ENCODE measurements around the gene ITLN1.

Gene ITLN1

GRCh38 chr1:160838888-160839287 is 46.1 kb downstream of the ITLN1 start:
- ChIA-PET CTCF (interaction anchor here (0.7 to 21.0 kb wide), 6 partner anchors 17 to 114 kb away, joined by 3 to 385 read pairs (median 48); partner anchors contain the start of genes CD244, ITLN1 and ITLN2), POLR2A (interaction anchor here (2.8 kb wide), 1 partner anchor 24 kb away, joined by 17 read pairs; the partner anchor contains the start of gene CD244)
- Histone ChIP-seq H3K27me3 (replicated peaks in 2 of 5; ENCODE audit: control insufficient read depth in 4 of 5, insufficient read depth in 5 of 5, low read length in 4 of 5) (no peaks in the 10 kb centered on the region), H3K27ac (ENCODE audit: insufficient read depth in 1 of 2, low read depth in 1 of 2, low read length in 2 of 2, poor library complexity in 1 of 2, severe bottlenecking in 2 of 2) (peak overlapping the region; percentile 65 to 80), H3K9me3 (ENCODE audit: control extremely low read depth in 1 of 5, control insufficient read depth in 4 of 5, insufficient read depth in 2 of 5, low read depth in 1 of 5, low read length in 4 of 5) (no peaks in the 10 kb centered on the region), H3K4me1 (ENCODE audit: control extremely low read depth in 1 of 4, control insufficient read depth in 4 of 4, insufficient read depth in 4 of 4, low read length in 3 of 4) (peaks cover 50 to 89% (median 84%) of the 10 kb centered on the region in 4 experiments), H3K36me3 (ENCODE audit: control insufficient read depth in 4 of 4, insufficient read depth in 4 of 4, low read length in 3 of 4) (peaks cover 9 to 44% (median 20%) of the 10 kb centered on the region in 4 experiments), H3K4me3 (ENCODE audit: control insufficient read depth in 1 of 7, extremely low read depth in 1 of 7, insufficient read depth in 4 of 7, low read depth in 2 of 7, low read length in 6 of 7) (no peak overlapping the region)
- no peak for DNase-seq
- 47% methylated on average over 7 of the region's 7 CpGs for WGBS (ENCODE audit: insufficient coverage)

- peak; percentile 94 to 99 (median 98) for DNase-seq
- ChIA-PET CTCF (interaction anchor here (0.8 to 21.0 kb wide), 17 partner anchors 14 to 163 kb away, joined by 3 to 385 read pairs (median 4); partner anchors contain the start of genes CD244, ITLN1 and ITLN2), POLR2A (interaction anchor here (0.6 to 2.8 kb wide), 3 partner anchors 18 to 50 kb away, joined by 3 to 17 read pairs (median 7); partner anchors contain the start of gene CD244)
- peaks cover 38 to 77% (median 72%) of the 10 kb centered on the region in 4 experiments for H3K4me1 ChIP-seq (ENCODE audit: control extremely low read depth in 1 of 4, control insufficient read depth in 4 of 4, insufficient read depth in 4 of 4, low read length in 3 of 4)
- WGBS (ENCODE audit: insufficient coverage): 0% methylated on average over 7 of the region's 9 CpGs
- no peaks in the 10 kb centered on the region for H3K9me3 ChIP-seq (ENCODE audit: control extremely low read depth in 1 of 5, control insufficient read depth in 4 of 5, insufficient read depth in 2 of 5, low read depth in 1 of 5, low read length in 4 of 5)
- H3K27ac ChIP-seq (ENCODE audit: insufficient read depth in 1 of 2, low read depth in 1 of 2, low read length in 2 of 2, poor library complexity in 1 of 2, severe bottlenecking in 2 of 2): peak overlapping the region; percentile 65 to 80
- peak overlapping the region in 3 of 7 experiments; percentile 32 to 40 (median 37) for H3K4me3 ChIP-seq (ENCODE audit: control insufficient read depth in 1 of 7, extremely low read depth in 1 of 7, insufficient read depth in 4 of 7, low read depth in 2 of 7, low read length in 6 of 7)
- H3K27me3 ChIP-seq (replicated peaks in 2 of 5; ENCODE audit: control insufficient read depth in 4 of 5, insufficient read depth in 5 of 5, low read length in 4 of 5): no peaks in the 10 kb centered on the region
- H3K36me3 ChIP-seq (ENCODE audit: control insufficient read depth in 4 of 4, insufficient read depth in 4 of 4, low read length in 3 of 4): peaks cover 12 to 56% (median 29%) of the 10 kb centered on the region in 4 experiments
These were observed 47.3 kb downstream of the ITLN1 start for GRCh38 chr1:160837558-160838205.

- no CpG with 5 or more reads among the region's 4 CpGs for WGBS (ENCODE audit: insufficient coverage)
- CTCF ChIA-PET: interaction anchor here (0.7 to 21.0 kb wide), 20 partner anchors 14 to 162 kb away, joined by 3 to 385 read pairs (median 4); partner anchors contain the start of genes CD244, ITLN1 and ITLN2
- Histone ChIP-seq H3K4me3 (ENCODE audit: control insufficient read depth in 1 of 7, extremely low read depth in 1 of 7, insufficient read depth in 4 of 7, low read depth in 2 of 7, low read length in 6 of 7) (peak overlapping the region in 2 of 7 experiments; percentile 6 to 10), H3K9me3 (ENCODE audit: control extremely low read depth in 1 of 5, control insufficient read depth in 4 of 5, insufficient read depth in 2 of 5, low read depth in 1 of 5, low read length in 4 of 5) (no peaks in the 10 kb centered on the region), H3K36me3 (ENCODE audit: control insufficient read depth in 4 of 4, insufficient read depth in 4 of 4, low read length in 3 of 4) (peaks cover 16 to 62% (median 33%) of the 10 kb centered on the region in 4 experiments), H3K4me1 (ENCODE audit: control extremely low read depth in 1 of 4, control insufficient read depth in 4 of 4, insufficient read depth in 4 of 4, low read length in 3 of 4) (peaks cover 32 to 71% (median 66%) of the 10 kb centered on the region in 4 experiments), H3K27me3 (replicated peaks in 2 of 5; ENCODE audit: control insufficient read depth in 4 of 5, insufficient read depth in 5 of 5, low read length in 4 of 5) (no peaks in the 10 kb centered on the region), H3K27ac (ENCODE audit: insufficient read depth in 1 of 2, low read depth in 1 of 2, low read length in 2 of 2, poor library complexity in 1 of 2, severe bottlenecking in 2 of 2) (peak overlapping the region; percentile 65 to 69)
- POLR2A ChIA-PET: interaction anchor here (0.6 to 2.8 kb wide), 3 partner anchors 18 to 50 kb away, joined by 3 to 17 read pairs (median 7); partner anchors contain the start of gene CD244
- peak in 1 of 3 donors; percentile 7 for DNase-seq
These were observed 47.9 kb downstream of the ITLN1 start for GRCh38 chr1:160836981-160837557.

GRCh38 chr1:160836561-160836960 is 48.4 kb downstream of the ITLN1 start:
- Histone ChIP-seq H3K4me1 (ENCODE audit: control extremely low read depth in 1 of 4, control insufficient read depth in 4 of 4, insufficient read depth in 4 of 4, low read length in 3 of 4) (peaks cover 32 to 66% (median 61%) of the 10 kb centered on the region in 4 experiments), H3K36me3 (ENCODE audit: control insufficient read depth in 4 of 4, insufficient read depth in 4 of 4, low read length in 3 of 4) (peaks cover 15 to 62% (median 32%) of the 10 kb centered on the region in 4 experiments), H3K27ac (ENCODE audit: insufficient read depth in 1 of 2, low read depth in 1 of 2, low read length in 2 of 2, poor library complexity in 1 of 2, severe bottlenecking in 2 of 2) (peak overlapping the region; percentile 1 to 69), H3K9me3 (ENCODE audit: control extremely low read depth in 1 of 5, control insufficient read depth in 4 of 5, insufficient read depth in 2 of 5, low read depth in 1 of 5, low read length in 4 of 5) (no peaks in the 10 kb centered on the region), H3K4me3 (ENCODE audit: control insufficient read depth in 1 of 7, extremely low read depth in 1 of 7, insufficient read depth in 4 of 7, low read depth in 2 of 7, low read length in 6 of 7) (peak overlapping the region in 2 of 7 experiments; percentile 6 to 10), H3K27me3 (replicated peaks in 2 of 5; ENCODE audit: control insufficient read depth in 4 of 5, insufficient read depth in 5 of 5, low read length in 4 of 5) (no peaks in the 10 kb centered on the region)
- POLR2A ChIA-PET: interaction anchor here (1.5 to 2.8 kb wide), 3 partner anchors 19 to 115 kb away, joined by 3 to 17 read pairs (median 7); partner anchors contain the start of gene CD244
- no peak for DNase-seq
- CTCF ChIA-PET: interaction anchor here (0.7 to 21.0 kb wide), 18 partner anchors 13 to 162 kb away, joined by 3 to 385 read pairs (median 4); partner anchors contain the start of genes CD244, ITLN1 and ITLN2
- 11% methylated on average over 2 of the region's 3 CpGs for WGBS (ENCODE audit: insufficient coverage)

- peaks cover 32 to 58% (median 53%) of the 10 kb centered on the region in 4 experiments for H3K4me1 ChIP-seq (ENCODE audit: control extremely low read depth in 1 of 4, control insufficient read depth in 4 of 4, insufficient read depth in 4 of 4, low read length in 3 of 4)
- 7% methylated on average over 3 of the region's 3 CpGs for WGBS (ENCODE audit: insufficient coverage)
- DNase-seq: peak; percentile 33 to 78 (median 69)
- ChIA-PET CTCF (interaction anchor here (0.6 to 21.0 kb wide), 20 partner anchors 20 to 235 kb away, joined by 3 to 385 read pairs (median 4); partner anchors contain the start of genes CD244, ITLN1 and ITLN2), POLR2A (interaction anchor here (0.6 to 1.5 kb wide), 2 partner anchors 116 to 118 kb away, joined by 3 read pairs; no protein-coding TSS in a partner anchor)
- H3K27ac ChIP-seq (ENCODE audit: insufficient read depth in 1 of 2, low read depth in 1 of 2, low read length in 2 of 2, poor library complexity in 1 of 2, severe bottlenecking in 2 of 2): peak overlapping the region; percentile 1 to 40
- H3K36me3 ChIP-seq (ENCODE audit: control insufficient read depth in 4 of 4, insufficient read depth in 4 of 4, low read length in 3 of 4): peaks cover 14 to 62% (median 29%) of the 10 kb centered on the region in 4 experiments
- H3K27me3 ChIP-seq (replicated peaks in 2 of 5; ENCODE audit: control insufficient read depth in 4 of 5, insufficient read depth in 5 of 5, low read length in 4 of 5): no peaks in the 10 kb centered on the region
- H3K4me3 ChIP-seq (ENCODE audit: control insufficient read depth in 1 of 7, extremely low read depth in 1 of 7, insufficient read depth in 4 of 7, low read depth in 2 of 7, low read length in 6 of 7): no peak overlapping the region
- no peaks in the 10 kb centered on the region for H3K9me3 ChIP-seq (ENCODE audit: control extremely low read depth in 1 of 5, control insufficient read depth in 4 of 5, insufficient read depth in 2 of 5, low read depth in 1 of 5, low read length in 4 of 5)
These were observed 49.2 kb downstream of the ITLN1 start for GRCh38 chr1:160835751-160836150.

GRCh38 chr1:160834945-160835565 is 49.9 kb downstream of the ITLN1 start:
- ChIA-PET POLR2A (interaction anchor here (0.6 to 1.5 kb wide), 2 partner anchors 117 to 119 kb away, joined by 3 read pairs; no protein-coding TSS in a partner anchor), CTCF (interaction anchor here (0.6 to 21.0 kb wide), 22 partner anchors 21 to 236 kb away, joined by 3 to 385 read pairs (median 4); partner anchors contain the start of genes CD244, ITLN1 and ITLN2)
- no peaks in the 10 kb centered on the region for H3K27me3 ChIP-seq (replicated peaks in 2 of 5; ENCODE audit: control insufficient read depth in 4 of 5, insufficient read depth in 5 of 5, low read length in 4 of 5)
- H3K36me3 ChIP-seq (ENCODE audit: control insufficient read depth in 4 of 4, insufficient read depth in 4 of 4, low read length in 3 of 4): peaks cover 16 to 64% (median 34%) of the 10 kb centered on the region in 4 experiments
- peaks cover 29 to 51% (median 46%) of the 10 kb centered on the region in 4 experiments for H3K4me1 ChIP-seq (ENCODE audit: control extremely low read depth in 1 of 4, control insufficient read depth in 4 of 4, insufficient read depth in 4 of 4, low read length in 3 of 4)
- WGBS (ENCODE audit: insufficient coverage): 88% methylated on average over 1 of the region's 3 CpGs
- no peaks in the 10 kb centered on the region for H3K9me3 ChIP-seq (ENCODE audit: control extremely low read depth in 1 of 5, control insufficient read depth in 4 of 5, insufficient read depth in 2 of 5, low read depth in 1 of 5, low read length in 4 of 5)
- peak; percentile 50 to 76 (median 71) for DNase-seq
- peak overlapping the region in 1 of 2 experiments; percentile 40 for H3K27ac ChIP-seq (ENCODE audit: insufficient read depth in 1 of 2, low read depth in 1 of 2, low read length in 2 of 2, poor library complexity in 1 of 2, severe bottlenecking in 2 of 2)
- H3K4me3 ChIP-seq (ENCODE audit: control insufficient read depth in 1 of 7, extremely low read depth in 1 of 7, insufficient read depth in 4 of 7, low read depth in 2 of 7, low read length in 6 of 7): no peak overlapping the region

Measured in common myeloid progenitor, CD34-positive (primary cell).